GM04503 (cell line): ENCODE results near the gene IQGAP2.

ENCODE experiments used
- DNase-seq: peaks from one replicate; pipeline ENCODE4 v3.0.0-alpha.2; 2012; ENCODE audit warnings: low read depth

IQGAP2 gene

DNA sequence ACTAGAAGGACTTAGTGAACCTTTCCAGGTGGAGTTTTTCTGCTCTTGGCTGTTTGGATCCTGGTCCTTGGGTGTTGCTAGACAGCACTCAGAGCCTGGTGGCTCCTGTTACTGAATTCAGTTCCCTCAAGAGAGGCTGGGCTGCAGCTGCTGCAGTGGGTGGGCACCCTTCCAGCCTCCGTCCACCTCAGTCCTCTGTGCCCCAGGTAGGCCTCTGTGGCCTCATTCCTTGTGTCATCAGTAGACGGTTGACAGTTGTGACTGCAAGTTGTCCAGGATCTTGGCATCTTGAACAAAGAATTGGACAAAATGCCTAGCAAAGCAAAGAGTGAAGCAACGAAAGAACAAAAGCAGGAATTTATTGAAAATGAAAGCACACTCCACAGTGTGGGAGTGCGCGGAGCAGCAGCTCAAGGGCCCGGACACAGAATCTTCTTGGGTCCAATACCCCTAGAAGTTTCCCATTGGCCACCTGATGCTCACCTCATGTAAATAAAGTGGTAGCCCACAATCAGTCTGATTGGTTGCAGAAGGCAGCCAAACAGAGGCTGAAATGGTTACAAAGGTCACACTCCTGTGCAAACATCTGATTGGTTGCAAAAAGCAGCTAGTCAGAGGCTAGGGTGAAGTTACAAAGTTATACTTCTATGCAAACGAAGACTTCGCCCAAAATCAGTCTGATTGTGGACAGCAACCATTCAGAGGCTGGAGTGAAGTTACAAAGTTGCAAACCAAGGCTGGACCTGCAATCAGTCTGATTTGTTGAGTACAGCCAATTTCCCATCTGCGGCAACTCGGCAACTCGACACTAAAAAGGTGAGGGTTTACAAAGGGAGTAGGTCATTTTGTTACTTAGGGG, 352.9 kb downstream of the IQGAP2 start:
- DNase-seq, result no peak

- DNase-seq, result no peak
These were observed 354.0 kb downstream of the IQGAP2 start for GRCh38 chr5:76757049-76757448.
